ENCODE data around the gene GAGE12D.
"Not testable (repeated sequence)": the region's sequence is repeated elsewhere in the genome, so short reads cannot be mapped to it uniquely, and the experiment has no call there.

GRCh38 chrX:49550989-49551388, 9.5 kb downstream of the GAGE12D start, which contains the start of gene GAGE12E:
- not testable (repeated sequence) for TF ChIP-seq CTCF (conservative IDR thresholded peaks at IDR 0.05; ENCODE audit: low read depth, low read length); EZH2 (IDR thresholded peaks at IDR 0.05; ENCODE audit: borderline replicate concordance, low read depth, low read length, poor library complexity, severe bottlenecking)

Data from A673 (cell line).